Measurements from ENCODE around the gene MAD1L1. TPM values are rescaled to one million over a fixed set of nuclear protein-coding genes. Genes with fewer than 3 reads are reported as not detected.

The MAD1L1 gene
- total RNA-seq, 1 experiment from 2014 or later = 103 TPM

GRCh38 chr7:1855725-1856160, 377.0 kb downstream of the MAD1L1 start:
- DNase-seq (ENCODE audit: low spot score) = no peak

DNA sequence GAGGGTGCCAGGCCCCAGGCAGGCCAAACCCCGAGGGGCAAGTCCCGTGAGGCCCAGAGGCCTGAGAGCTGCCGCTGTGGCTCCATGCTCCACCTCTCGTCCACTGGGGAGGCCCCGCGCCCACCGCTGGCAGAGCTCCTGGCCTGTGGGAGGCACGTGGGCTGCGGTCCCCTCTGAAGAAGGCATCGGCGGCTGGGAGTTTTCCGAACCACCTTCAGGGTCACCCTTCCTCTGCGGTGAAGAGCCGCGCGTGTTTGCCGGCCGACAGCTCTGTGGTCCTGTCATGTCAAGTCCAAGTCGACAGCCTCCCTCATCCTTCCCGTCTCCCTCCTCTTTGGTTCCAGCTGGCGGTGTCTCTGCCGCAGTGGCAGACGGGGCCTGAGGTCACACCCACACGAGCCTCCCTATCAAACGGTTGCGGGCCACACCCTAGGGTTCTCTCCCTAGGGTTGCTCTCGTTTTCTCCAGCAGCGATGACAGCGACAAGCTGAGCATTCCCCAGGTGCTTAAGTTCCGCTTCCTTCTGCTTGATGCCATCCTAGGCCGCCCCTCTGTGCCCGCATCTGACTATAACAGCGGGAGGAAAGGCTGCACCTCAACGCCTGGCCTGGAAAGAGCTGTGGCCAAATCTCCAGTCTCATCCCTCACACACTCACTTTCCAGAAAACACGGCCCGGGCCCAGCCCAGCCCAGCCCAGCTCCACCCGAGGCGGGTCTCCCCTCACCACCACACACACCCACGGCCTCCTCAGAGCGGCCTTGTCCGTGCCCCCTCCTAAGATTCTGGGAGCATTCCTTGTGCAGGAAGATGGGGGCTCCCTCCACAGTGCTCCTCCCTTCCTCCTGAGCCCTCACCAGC, 377.6 kb downstream of the MAD1L1 start:
- no peak for DNase-seq (ENCODE audit: low spot score)

DNA sequence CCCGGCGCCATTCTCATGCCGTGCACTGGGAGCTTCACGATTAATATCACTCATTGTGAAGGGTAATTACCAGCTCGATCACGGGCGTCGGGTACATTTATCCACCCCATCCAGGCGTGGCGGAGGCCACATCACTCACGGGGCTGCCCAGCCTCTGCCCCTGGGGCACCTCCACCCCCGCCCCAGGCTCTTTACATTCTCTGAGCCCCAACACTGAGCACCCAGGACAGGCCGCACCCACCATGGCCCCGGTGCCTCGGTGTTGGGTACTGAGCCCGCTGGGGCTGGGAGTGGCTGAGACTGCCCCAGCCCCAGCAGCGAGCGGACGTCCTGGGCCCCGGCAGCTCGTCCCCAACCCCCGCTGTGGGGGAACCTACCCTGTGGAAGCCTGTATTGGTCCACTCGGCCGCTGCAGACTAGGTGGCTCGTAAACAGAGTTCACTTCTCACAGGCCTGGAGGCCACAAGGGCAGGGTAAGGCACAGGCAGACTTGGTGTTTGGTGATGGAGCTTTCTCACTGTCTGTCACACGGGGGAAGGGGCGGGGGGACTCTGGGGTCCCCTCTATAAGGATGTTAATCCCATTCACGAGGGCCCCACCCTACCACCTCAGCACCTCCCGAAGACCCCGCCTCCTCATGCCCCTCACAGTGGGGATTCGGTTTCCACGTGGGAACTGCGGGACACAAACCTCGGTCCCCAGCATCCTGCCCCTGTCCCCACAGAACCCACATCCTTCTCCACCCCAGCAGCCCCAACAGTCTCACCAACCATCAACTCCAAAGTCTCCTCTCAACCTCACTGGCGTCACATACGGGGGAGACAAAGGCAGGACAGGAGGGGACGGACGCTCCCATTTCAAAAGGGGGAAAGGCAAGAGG, 378.5 kb downstream of the MAD1L1 start:
- no peak for DNase-seq (ENCODE audit: low spot score)

- no peak for DNase-seq (ENCODE audit: low spot score)
Measured at GRCh38 chr7:1853431-1853985, 379.2 kb downstream of the MAD1L1 start.

DNA sequence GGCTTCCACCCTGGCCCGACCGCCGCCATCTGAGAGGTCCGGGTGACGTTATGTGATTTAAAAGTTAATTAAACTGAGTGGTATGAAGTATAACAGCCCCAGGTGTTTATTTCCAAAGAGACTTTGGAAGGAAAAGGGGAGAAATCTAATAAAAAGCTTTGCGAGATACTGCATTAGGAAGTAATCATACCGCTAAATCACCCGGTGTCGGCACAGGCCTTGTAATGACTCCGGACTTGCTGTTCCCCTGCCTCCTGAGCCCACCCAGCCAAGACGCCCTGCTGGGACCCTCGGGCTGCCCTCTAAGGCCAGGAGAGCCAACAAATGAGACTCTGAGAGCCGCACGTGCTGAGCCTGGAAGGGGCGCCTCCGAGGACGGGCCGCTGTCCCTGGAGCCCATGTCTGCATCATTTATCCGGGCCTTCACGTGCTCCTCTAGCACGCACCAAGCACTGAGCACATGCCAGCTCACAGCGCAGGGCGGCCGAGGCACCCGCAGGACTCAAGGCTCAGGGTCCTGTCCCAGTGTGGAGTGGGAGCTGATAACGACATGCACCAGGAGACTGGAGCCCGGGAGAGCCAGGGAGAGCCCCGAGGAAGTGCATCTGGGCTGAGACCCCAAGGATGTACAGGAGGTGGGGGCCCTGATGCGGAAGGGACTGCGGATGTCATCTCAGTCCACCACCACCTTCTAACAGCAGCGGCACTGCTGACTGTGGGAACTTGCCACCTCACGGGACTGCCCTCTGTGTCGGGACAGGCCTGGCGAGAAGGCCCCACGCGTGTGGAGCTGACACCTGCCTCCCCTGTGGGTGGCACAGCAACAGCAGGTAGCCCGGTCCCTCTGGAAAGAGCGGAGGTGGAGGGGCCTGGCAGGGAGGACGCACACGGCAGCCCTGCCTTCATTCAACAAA, 380.0 kb downstream of the MAD1L1 start:
- DNase-seq (ENCODE audit: low spot score) = no peak

- DNase-seq (ENCODE audit: low spot score) = no peak
Measured at GRCh38 chr7:1851721-1852516, 380.8 kb downstream of the MAD1L1 start.

DNA sequence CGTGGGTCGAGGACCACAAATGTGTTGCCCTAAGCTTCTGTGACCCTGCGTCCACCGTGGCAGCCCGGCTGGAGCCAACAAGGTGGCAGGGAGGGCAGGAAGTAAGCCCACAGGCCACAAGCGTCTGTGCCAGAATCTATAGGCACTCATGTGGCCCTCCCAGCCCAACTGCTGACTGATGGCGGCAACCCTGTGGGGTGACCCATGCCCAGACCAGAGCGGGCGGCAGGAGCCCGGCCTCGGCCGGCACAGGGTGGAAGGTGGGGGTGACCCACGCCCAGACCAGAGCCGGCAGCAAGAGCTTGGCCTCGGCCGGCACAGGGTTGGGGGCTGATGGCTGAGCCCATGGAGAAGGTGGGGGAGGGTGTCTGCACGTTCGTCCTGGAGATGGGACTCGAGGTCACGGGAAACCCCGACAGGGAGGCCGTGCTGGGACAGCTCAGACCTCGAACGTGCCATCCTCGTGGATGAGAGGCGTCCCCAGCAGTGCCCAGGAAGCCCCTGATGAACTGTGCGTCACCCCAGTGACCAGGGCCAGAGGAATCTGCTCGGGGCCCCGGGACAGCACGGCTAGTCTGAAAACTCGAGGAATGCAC, 381.7 kb downstream of the MAD1L1 start:
- DNase-seq (ENCODE audit: low spot score) = no peak

- no peak for DNase-seq (ENCODE audit: low spot score)
Measured at GRCh38 chr7:1850111-1850975, 382.4 kb downstream of the MAD1L1 start.

GRCh38 chr7:1849351-1850041, 383.2 kb downstream of the MAD1L1 start:
- no peak for DNase-seq (ENCODE audit: low spot score)

- no peak for DNase-seq (ENCODE audit: low spot score)
Measured at GRCh38 chr7:1848911-1849311, 383.8 kb downstream of the MAD1L1 start.

- DNase-seq (ENCODE audit: low spot score) = no peak
Measured at GRCh38 chr7:1848013-1848640, 384.6 kb downstream of the MAD1L1 start.

GRCh38 chr7:1847260-1848001, 385.3 kb downstream of the MAD1L1 start:
- DNase-seq (ENCODE audit: low spot score) = no peak

DNA sequence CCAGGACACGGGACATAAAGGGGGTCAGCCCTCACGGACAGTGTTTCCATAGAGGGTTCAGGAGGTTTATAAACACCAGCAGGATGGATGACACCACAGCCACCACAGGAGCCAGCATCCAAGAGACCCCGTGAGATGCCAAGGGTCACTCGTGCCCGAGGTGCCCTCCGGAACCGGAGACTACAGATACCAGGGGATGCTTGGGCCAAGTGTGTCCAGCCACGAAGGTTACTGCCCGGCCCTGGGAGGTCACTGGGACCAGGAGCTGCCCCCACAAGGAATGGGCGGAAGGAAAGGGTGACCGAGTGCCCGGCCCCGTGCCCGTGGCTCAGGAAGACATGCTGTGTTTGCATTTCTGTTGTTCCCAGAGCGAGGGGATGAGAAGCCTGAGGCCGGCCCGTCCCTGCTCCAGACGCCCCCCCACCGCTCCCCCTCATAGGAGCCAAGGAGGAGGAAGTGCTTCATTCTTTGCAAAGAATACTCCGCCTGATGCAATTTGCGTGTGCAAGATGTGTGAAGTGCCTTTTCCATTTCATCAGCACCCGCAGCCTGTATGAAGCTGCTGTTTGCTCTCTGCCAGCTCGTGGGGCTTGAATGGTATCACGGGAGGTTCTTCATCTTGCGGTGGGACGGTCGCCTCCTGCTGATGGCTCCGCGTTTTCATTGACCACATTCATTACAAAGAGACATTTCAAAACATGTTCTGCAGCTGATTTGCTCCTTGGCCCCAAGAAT, 386.2 kb downstream of the MAD1L1 start:
- no peak for DNase-seq (ENCODE audit: low spot score)

- DNase-seq (ENCODE audit: low spot score) = no peak
Measured at GRCh38 chr7:1845536-1846311, 387.0 kb downstream of the MAD1L1 start.

DNA sequence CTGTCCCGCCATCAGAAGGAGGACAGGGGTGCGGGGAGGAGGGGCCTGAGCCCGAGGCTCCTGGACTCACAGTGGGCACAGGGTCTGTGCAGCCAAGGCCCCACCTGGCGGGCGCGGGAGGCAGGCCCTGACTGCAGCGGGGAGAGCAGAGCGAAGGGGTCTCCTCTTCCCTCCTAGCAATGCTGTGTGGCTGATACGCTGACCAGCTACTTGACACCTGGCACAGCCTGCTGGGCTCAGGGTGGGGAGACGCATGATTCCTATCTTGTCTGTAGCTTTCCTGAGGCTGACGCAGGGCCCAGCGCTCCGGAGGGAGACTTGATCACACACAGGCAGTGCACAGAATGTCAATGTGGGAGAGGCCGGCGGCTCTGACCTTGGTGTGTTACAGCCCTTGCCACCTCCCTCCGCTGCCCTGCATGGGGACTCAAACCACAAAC, 387.8 kb downstream of the MAD1L1 start:
- DNase-seq (ENCODE audit: low spot score) = no peak
